Islet of Langerhans (tissue), 1 donor: Measurements from ENCODE around the gene HAP1.
"Not testable (repeated sequence)": the region's sequence is repeated elsewhere in the genome, so short reads cannot be mapped to it uniquely, and the experiment has no call there.

Source experiments
- FAIRE-seq: peaks from one replicate; lab custom pipeline; 2011; peaks lifted over from hg19 to GRCh38; lab: Jason Lieb, UNC

The HAP1 gene

DNA sequence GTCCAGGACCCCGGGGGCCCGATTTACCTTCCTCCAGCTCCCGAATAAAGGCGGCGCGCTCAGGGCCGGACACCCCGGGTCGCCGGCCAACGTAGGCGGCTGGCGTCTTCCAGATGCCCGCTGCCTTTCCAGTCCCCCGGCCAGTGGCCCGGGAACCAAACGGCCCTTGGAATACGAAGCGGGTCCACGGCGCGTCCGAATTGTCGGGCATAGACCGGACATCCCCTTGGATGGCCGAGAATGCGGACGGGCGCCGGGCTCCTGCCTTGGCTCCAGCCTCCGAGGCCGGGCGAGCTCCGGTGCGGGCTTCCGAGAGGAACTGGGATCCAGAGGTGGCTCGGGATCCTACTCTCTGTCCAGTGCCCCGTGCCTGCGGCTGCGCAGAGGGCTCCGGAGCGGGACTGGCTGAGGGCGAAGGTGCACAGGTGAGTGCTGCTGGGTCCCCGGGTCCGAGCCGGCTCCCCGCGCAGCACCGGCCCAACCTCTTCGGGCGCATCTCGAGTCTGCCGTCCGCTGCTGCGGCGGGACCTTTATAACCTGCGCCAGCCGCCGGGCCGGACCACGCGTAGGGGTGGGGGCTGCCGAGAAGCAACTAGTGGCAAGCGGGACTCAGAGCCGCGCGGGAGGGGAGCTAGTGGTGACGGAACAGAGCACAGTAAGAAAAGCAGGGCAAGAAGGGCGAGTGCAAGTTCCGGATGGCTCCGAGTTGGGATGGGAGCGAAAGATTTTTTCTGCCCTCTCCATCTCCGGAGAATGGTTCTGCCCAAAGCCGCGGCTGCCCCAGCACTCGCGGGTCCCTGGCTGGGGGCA lies at the start of gene HAP1:
Gene HAP1 (minus strand): TSS at position 505 of the 810 bp plus-strand sequence. CDS start 9 bp downstream, at position 496.
- no peak for FAIRE-seq

DNA sequence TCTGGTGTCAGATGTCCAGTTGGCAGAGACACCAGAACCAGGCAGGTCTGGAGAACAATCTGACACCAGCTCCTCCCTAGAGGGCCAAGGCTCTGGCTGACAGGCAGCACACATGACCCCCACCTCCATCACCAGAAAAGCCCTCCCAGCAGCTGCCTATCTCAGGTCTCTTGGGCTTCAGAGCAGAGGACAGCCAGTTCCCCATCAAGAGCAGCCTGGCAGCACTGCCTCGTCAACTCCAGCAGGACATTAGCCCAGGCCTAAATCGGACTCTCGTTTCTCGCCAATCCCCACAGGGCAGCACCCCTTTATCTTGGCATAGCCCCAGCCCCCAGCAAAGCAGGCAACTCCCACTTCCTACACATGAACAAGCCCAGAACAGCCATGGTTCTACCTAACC lies 47.7 kb upstream of the HAP1 start:
- FAIRE-seq = no peak

GRCh38 chr17:41781404-41782110 lies 47.1 kb upstream of the HAP1 start:
- FAIRE-seq = no peak

DNA sequence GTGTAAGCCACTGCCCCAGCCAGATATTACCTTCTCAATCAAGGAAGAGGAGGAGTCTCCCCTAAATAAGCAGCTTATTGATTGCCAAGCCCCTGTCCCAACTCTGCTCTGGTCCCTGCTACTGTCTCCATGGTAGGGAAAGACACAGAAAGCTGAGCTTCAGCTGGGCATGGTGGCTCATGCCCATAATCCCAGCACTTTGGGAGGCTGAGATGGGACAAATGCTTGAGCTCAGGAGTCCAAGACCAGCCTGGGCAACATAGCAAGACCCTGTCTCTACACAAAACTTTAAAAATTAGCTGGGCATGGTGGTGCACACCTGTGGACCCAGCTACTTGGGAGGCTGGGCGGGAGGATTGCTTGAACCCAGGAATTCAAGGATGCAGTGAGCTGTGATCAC lies 45.5 kb upstream of the HAP1 start:
- no peak for FAIRE-seq

DNA sequence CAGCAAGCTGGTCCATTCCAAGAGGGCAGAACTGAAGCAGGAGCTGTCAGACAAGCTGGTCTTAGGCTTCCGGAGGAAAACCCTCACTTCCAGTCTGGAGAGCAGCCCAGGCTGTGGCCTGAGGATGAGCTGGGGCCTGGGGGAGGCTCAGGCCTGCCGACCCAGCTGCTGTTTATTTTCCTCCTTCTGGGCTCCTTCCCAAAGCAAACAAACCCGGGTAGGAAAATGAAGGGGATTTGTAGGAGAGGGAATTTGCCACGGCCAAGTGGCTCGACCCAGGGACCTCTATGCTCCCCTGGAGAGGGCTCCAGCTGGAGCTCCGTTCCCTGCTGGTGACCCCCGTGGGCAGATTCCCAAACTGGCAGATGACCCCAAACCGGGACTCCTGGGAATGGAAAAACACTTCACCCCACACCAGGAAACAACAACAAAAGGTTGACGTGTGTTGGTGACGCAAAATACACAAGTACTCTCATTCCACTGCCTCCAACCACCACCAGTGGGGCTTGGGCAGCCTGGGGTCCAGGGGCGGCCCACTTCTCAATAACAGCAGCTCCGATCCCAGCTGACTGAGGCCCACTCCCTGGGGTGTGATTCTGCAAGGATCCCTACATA lies 43.2 kb upstream of the HAP1 start:
- FAIRE-seq = peak; percentile 82

GRCh38 chr17:41777157-41777573 lies 42.7 kb upstream of the HAP1 start:
- no peak for FAIRE-seq

DNA sequence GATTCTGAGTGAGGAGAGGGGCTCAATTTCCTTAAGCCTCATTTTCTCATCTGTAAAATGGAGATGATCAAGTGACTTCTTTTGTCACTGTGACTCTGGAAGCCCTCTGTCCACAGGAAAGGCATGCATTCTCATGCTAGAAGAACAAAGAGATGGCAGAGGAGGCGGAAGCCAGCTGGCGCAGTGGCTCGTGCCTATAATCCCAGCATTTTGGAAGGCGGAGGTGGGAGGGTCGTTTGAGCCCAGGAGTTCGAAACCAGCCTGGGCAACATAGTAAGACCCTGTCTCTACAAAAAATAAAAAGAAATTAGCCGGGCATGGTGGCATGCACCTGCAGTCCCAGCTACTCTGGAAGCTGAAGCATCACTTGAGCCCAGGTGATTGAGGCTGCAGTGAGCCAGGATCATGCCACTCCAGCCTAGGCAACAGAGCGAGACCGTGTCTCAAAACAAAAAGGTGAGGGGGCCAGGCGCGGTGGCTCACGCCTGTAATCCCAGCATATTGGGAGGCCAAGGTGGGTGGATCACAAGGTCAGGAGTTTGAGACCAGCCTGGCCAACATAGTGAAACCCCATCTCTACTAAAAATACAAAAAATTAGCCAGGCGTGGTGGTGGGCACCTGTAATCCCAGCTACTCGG lies 41.9 kb upstream of the HAP1 start:
- not testable (repeated sequence) for FAIRE-seq

DNA sequence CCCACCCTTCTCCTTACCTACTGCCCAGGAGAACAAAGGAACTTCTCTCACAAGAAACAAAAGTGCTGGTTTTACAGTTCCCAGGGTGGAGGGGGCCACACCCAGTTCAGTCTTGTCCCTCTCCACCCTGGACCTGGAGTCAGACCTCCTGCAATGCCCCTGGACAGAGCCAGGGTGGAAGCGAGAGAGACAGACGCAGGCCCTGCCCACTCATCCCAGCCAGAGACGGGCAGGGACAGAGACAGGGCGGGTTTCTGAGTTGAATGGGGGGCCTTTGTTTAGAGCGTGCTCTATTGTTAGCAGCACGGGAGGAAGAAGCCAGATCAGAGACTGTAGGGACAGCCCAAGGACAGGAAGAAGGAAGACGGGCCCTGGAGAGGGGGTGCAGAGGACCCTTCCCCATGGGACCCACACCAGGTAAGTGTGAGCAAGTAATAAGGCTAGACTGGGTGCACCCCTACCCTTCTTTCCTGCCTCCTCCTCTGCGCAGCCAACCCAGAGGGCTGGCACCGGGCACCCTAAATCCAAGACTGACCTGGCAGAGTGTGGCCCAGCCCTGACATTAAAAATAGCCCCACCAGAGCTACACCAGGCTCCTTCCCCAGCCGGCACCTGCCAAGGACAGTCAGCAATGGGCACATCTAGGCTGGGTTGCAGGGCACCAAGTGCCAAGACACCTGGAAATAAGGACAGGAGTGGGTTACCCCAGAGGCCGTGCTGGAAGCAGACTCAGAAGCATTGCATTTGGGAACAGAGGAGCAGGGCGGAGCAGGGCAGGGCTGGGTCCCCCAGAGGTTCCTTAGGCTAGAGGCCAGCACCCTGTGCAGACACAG lies 41.2 kb upstream of the HAP1 start:
- no peak for FAIRE-seq

- FAIRE-seq = no peak
Measured at GRCh38 chr17:41773731-41774193, 39.3 kb upstream of the HAP1 start.

- FAIRE-seq = no peak
Measured at GRCh38 chr17:41773190-41773588, 38.7 kb upstream of the HAP1 start.

DNA sequence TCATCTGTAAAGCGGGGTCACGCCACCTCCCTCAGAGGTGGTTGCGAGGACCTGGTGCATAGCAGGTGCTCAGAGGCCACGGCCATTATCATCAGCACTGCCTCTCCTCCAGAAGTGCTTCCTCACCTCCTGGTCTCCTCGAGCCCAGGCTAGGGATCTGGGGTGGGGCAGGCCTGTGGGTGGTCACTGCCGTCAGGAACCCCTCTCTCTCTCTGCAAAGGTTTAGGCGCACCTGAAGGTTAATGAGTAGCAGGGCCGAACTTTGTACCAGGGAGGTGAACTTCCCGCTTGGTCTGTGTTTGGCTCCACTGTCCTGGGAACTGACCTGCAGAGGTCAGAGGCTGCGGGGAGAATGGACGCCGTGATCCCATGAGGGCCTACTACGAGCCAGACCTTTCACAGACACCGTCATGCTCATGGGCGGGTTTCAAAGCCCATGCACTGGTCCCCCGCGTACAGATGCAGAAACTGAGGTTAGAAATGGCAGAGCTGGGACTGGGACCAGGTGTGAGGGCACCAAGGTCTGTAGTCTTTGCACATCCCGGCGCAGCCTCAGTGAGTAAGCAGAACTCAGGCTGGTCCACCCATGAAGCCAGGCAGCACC lies 38.2 kb upstream of the HAP1 start:
- no peak for FAIRE-seq

- no peak for FAIRE-seq
Measured at GRCh38 chr17:41772218-41772585, 37.8 kb upstream of the HAP1 start.

DNA sequence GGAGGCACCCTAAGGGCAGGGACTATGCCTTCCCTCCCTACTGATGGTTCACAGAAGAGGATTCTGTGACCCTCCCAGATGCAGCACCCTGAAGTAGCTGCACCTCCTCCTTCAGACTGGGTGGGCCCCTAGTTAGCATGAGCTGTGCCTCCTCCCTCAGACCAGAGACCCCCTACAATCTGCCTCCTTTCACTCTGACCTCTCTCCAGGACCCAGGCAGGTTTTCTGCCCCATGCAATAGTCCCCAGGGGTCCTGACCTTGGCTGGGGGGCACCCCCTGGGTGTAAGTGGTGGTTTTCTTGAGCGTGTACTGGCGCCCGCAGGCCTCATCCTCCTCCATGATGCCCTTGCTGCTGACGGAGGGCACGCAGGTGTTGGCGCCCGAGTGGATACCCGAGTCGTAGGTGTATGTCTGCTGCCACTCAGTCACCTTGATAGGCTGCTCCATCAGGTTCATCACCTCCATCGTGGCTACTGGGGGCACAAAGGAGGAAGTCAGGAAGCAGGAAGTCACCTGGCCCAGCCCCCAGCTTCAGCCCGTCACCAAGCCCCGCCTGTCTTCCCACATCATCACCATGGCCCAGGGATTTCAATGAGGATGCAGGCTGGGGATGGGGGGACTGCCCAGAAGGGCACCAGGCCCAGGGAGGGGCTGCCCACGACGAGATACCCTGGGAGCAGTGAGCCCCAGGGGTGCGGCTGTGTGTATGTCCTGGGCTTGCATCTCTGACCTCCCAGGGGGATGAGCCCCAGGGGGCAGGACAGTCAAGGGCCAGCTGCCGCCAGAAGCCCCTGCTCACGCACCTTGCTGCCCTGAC lies 37.2 kb upstream of the HAP1 start:
- no peak for FAIRE-seq

- FAIRE-seq = no peak
Measured at GRCh38 chr17:41769985-41770384, 35.5 kb upstream of the HAP1 start.

DNA sequence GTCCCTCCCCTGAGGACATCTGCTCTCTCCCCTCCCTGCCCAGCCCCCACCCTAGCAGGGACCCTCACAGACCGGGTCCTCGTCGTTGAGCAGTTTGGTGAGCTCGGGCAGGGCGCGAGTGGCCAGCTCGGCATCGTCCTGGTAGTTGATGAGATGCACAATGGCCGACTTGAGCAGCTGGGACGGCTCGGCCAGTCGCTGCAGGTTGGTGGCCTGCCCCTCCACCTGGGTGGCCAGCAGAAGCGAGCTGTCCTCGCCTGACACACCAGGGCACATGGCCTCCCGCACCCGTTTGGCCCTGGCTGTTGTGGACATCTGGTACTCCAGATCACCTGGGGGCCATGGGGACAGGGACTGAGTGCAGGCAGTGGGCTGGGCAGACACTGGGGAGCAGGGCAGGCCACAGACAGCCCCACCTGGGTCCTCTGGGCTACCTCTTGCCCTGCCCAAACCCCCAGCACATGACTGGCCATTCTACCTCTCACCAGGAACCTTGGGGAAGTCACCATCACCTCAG lies 35.0 kb upstream of the HAP1 start:
- FAIRE-seq = no peak

- no peak for FAIRE-seq
Measured at GRCh38 chr17:41768682-41769288, 34.3 kb upstream of the HAP1 start.

DNA sequence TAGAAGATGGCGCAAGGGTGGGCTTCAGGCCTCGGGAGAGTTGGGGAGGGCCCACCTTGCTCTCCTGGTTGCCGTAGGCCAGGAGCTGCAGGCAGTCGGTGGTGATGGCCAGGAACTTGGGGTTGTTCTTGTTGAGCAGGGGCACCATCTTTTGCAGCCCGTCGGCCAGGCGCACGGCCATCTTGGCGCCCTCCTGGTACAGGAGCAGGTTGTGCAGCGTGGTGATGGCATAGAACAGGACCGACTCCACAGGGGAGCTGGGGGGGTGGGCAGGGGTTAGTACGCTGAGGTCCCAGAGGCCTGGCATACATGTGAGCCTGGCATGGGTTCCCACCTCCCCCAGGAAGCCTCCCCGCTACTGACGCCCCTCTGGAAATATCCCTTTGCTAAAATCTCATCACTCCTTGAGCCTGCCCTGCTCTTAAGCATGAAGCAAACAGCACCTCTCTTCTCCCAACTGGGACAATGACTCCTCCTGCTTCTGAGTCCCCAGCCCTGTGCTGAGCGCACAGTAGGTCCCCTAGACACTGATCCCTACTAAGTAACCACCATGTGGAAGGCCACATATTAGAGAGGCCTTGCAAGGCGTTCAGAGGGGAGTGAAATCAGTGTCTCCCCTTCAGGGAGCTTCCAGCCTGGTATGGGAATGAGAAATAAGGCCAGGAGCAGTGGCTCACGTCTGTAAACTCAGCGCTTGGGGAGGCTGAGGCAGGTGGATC lies 33.0 kb upstream of the HAP1 start:
- no peak for FAIRE-seq

GRCh38 chr17:41766135-41766534 lies 31.7 kb upstream of the HAP1 start:
- no peak for FAIRE-seq

GRCh38 chr17:41763327-41763726 lies 28.9 kb upstream of the HAP1 start:
- FAIRE-seq = no peak
